ENCODE data around the gene IRX2.

IRX2 gene

DNA sequence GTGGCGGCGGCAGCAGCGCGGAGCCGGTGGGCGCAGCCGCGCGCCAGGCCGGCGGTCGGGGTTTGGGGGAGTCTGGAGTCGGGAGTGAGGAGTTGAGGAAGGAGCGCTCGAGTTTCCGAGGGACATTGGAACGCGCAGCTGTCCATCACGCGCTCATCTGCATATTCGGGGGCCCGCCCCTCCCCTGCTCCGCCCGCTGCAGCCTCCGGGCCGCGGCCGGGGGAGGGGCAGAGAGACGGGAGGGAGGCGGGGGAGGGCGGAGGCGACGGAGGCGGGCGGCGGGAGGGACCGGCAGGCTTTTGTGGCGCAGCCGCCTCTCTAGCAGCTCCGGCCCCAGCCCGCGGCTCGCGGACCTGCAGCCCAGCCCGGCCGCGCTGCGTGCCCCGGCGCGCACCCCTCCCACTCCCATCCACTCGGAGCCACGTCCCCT, at the start of gene IRX2:
TSS of gene IRX2 (minus strand) at position 86 of the 430 bp plus-strand sequence. CDS start 264 bp downstream, outside the sequence.
- DNase-seq: peak; percentile 74

DNA sequence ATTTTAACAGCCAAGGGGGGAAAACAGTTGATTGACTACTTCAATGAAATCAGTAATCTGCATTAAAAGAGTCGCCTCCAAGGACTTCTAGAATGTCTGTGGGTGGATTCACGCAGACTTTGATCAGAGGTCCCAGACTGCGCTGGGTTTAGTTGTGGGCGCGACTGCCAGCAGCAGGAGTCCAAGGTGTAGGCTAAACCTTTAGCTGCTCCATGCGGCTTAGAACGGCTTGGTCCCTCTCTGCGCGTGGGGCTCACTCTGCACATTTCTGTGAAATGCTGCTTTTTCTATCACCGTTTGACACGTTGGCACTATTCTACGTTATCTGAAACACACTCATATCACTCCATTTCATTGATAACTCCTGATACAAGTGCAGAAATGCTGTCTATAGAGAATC, 48.6 kb upstream of the IRX2 start:
- DNase-seq: no peak

GRCh38 chr5:2797981-2798380, 46.5 kb upstream of the IRX2 start:
- no peak for DNase-seq

GRCh38 chr5:2797160-2797559, 45.7 kb upstream of the IRX2 start:
- DNase-seq: peak; percentile 90

DNA sequence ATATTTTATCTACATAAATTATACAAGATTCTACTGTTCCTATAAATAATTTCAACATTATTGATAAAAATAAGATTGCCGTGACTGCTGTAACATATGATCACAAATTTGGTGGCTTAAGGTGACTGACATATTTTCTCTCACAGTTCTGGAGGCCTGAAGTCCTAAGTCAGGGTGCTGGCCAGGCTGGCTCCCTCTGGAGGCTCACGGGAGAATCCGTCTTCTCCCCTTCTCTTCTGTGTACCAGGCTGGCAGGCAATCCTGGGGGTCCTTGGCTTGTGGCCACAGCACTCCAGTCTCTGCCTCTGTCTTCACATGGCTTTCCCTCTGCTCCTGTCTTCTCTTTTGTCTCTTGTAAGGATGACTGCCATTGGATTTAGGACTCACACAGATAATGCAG, 31.7 kb upstream of the IRX2 start:
- no peak for DNase-seq

GRCh38 chr5:2782658-2783057, 31.2 kb upstream of the IRX2 start:
- no peak for DNase-seq

DNA sequence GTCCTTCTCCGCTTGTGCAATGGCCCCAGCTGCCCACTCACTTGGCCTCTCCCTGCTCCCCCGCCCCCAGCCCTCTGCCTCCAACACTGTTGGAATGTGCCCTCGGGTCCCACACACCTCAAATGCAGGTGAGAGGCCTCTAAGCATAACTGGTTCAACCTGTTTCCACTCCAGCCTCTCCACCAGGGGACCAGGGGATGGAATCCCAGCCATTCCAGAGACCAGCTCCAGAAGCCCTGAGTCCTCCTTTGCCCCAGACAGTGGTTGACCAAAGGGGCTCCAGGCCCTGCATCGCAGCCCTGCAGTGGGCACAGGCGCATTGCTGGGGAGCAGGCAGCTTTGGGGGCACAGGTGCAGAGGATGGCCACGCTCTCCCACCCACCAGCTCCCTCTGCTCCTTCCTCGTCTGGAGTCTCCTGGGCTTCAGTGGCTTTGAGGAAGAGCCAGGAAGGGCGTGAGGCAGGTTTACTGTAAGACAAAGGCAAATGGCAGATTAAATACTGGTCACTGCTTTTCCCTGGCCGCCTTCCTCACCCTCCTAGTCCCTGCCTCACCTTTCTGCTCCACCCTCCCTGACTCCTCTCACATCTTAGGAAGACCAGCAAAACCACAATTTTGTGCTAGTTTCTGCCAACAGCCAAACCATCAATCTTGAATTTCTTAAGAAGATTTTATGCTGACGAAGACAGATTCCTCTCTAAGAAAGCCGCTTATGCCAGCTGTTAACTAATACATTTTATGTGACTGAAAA, 29.1 kb upstream of the IRX2 start:
- no peak for DNase-seq

DNA sequence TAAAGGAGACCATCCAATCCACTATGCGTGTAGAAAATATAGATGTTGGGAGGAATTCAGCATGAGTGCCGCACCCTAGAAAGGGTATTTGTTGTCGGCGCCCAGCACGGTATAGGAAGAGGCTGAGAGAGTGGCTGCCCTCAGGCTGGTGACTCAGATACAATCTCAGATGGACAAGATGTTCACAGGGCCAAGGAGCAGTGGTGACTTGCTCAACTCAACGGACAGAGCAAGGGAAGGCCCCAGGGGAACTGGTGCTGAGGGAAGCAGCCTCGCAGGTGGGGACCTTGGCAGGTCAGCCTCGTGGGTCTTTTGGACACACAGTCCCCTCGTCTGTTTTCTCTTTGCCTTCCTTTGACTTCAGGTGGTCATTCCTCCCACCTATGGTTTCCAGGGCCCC, 28.0 kb upstream of the IRX2 start:
- DNase-seq: no peak

DNA sequence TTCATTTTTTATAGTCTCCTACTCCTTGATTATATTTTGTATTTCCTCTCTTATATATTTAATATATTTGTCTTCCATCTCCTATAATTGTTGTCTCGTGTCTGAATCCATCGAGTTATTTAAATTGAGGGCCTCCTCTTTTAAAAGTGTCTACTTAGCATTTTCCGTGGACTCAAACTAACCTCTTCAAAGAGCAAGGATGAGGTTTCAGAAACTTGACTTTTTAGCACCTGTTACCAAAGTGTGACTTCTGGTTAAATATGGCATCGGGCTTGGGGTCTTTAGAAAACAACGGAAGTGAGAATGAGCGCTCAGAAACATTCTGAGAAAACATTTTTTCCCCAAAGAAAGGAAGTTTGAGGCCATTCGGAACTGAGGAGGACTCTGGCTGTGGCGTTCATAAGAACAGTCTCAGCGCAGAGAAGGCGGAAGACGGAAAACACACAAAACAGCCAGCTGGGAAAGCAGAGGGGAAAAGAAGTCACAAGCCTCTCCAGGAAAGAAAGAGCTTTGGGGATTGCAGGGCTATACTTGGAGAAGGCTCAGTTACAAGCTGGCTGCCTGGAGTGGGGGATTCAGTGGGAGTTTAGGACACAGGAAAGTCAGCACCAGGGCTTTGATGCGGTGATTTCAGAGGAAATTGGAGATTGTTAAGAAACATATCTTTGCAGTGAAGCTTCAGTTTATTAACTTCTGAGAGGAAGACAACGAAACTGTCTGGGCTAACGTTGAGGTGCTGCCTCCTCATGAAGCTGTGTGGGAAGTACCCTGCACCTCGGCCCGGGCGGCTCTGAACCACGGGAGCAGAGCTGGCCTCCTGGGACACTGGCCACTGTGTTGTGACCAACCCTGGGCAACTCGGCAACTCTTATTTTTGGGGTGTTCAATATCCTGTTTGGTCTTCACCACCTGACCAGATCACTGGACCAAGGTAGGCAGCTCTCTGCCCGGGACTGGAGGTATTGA, 25.1 kb upstream of the IRX2 start:
- no peak for DNase-seq

DNA sequence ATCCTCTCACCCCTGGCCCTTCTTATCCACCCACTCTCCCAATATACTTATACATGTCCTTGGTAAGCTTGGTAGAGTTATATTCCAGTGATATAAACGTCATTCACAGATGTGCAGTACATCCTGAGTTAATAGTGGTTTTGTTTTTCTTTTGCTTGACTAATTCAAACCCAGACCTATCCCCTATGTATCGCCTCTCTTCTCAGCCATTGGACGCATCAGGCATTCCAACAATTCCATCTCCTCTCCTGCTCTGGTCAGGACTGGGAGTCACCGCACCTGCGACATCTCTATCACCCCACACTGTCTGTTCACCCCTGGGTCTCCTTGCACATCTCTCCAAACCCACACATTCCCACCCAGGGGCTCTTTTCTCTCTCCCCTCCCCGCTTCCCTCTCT, 21.9 kb upstream of the IRX2 start:
- DNase-seq: no peak

GRCh38 chr5:2767089-2767488, 15.6 kb upstream of the IRX2 start:
- DNase-seq: no peak

DNA sequence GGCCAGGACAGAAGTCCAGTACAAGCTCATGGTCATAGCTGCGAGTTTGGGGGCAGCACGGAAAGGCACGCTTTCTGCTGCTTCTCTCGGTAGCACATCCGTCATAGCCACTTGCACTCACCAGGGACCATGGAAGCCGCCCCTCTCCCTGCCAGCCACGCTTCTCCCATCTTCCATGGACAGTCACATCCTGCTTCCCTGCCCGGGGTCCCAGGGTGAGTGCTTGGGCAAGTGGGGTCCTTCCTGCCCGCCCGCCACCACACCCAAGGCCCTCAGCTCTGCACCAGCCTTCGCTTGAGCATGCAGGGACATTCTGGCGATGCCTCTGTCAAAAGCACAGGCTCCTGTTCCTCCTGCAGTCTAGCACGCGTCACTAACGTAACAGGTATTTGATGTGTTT, 13.1 kb upstream of the IRX2 start:
- DNase-seq: no peak

DNA sequence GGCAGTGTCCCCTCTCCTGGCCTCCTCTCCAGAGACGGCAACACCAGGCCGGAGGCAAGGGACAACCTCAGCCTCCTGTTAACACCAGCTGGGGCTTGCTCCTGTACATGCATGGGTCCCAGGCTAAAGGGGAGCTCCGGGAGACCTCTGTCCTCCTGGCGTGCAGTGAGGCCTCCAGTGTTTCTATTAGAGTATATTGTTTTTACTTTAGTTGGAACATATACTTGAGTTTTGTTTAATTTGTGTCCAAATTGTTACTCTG, 12.0 kb upstream of the IRX2 start:
- DNase-seq: no peak

- no peak for DNase-seq
These were observed 11.5 kb upstream of the IRX2 start for GRCh38 chr5:2762744-2763532.

- no peak for DNase-seq
These were observed 10.5 kb upstream of the IRX2 start for GRCh38 chr5:2761921-2762488.

GRCh38 chr5:2759696-2760461, 8.4 kb upstream of the IRX2 start:
- DNase-seq: no peak

DNA sequence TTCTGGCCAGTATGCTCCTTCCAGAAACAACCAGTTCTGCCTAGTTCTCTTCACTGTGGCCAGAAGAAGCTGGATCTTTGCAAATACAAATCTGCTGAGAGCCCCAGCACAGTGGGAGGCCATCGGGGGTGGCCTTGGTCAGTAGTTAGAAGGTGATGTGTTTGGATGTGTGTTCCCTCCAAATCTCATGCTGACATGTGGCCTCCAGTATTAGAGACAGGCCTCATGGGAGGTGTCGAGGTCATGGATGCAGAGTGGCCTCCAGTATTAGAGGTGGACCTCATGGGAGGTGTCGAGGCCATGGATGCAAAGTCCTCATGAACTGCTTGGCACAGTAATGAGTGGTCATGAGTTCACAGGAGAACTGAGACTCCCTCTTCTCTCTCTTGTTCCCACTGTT, 7.6 kb upstream of the IRX2 start:
- no peak for DNase-seq

- no peak for DNase-seq
These were observed 7.2 kb upstream of the IRX2 start for GRCh38 chr5:2758632-2759031.

- no peak for DNase-seq
These were observed 6.3 kb upstream of the IRX2 start for GRCh38 chr5:2757563-2758351.

DNA sequence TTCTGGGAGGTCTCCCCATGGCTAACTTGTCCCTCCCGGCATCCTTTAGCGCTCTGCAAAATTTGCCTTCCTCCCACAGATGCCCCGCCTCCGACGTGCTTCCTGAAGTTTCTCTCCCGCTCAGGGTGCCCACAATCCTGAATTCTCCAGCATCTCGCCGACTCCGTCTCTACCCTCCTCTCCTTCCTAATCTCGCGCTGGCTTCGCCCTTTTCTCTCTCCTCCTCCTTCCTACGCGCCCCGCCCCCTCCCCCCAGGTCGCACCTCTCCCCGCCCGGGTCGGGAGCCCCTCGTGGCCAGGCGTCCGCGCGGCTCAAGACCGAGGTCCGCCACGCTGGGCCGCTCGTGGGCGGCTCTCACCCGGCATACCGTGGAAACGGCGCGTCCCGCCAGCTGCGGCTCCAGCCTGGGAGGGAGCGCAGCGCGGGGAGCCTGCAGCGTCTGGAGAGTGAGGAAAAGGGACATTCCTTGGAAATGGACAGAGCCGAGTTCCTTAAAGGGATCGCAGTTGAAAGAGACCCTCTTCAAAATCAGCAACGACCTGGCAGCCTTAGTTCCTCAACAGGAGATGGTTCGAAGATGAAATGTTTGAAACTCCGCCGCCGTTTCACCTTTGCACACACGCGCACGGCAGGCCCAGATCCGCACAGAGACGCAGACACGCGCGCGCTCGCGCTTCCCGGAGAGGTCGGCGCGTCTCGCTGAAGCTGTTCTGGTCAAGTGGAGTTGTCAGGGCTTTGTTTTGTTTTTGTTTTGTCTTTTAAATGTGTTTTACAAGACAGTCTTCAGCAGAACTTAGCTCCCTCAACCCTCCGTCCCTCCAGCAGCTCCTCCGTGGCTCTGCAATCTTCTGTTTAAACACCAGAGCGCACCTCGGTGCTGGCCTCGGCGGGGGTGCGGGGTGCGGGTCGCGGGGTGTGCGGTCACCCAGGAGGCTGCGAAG, 5.0 kb upstream of the IRX2 start:
- DNase-seq: no peak
